T-cell (primary cell): ENCODE data around the gene SVEP1. TPM values are rescaled to one million over a fixed set of nuclear protein-coding genes. Genes with fewer than 3 reads are reported as not detected.

ENCODE experiments used
- ATAC-seq, 4 experiments: fragments of 200-7000 bp in 3 of 4; fragments of 150-1000 bp in 1 of 4; cut with Tn5 transposase; replicated peaks in 1 of 4; 1 replicate in 3 of 4; 2 replicates in 1 of 4; pipeline ENCODE4 v1.10.0; 2021; ENCODE audit warnings: moderate library complexity in 3 of 4, mild to moderate bottlenecking in 2 of 4, moderate number of reproducible peaks in 1 of 4
- CTCF ChIA-PET, 2 donors: fragments of 300-600 bp; sonication (Branson Sonifier 250); formaldehyde crosslinking; loops; one replicate each; lab custom pipeline; 2022; ENCODE audit warnings: antibody characterized with exemption in 2 of 2; lab: Charles Lee
- POLR2A ChIA-PET, 2 donors: fragments of 300-600 bp; sonication (Branson Sonifier 250); formaldehyde crosslinking; loops; one replicate each; lab custom pipeline; 2022; ENCODE audit warnings: antibody characterized with exemption in 2 of 2; lab: Charles Lee
- DNase-seq, 35 experiments: peaks; one replicate each; pipeline versions ENCODE4 v3.0.0 to v3.0.0-alpha.2; 2013 to 2023
- H3K27ac ChIP-seq: one replicate; pipeline ENCODE4 v1.5.1; 2013; ENCODE audit warnings: low read length
- H3K27me3 ChIP-seq, 2 experiments: replicated peaks in 1 of 2; 1 replicate in 1 of 2; 2 replicates in 1 of 2; pipeline versions ENCODE4 v1.6.1 to v1.7.0; 2013; ENCODE audit warnings: low read length in 1 of 2, mixed read lengths in 1 of 2; ENCODE audit not compliant: control insufficient read depth in 2 of 2, insufficient read depth in 2 of 2; ENCODE audit errors: extremely low read depth in 1 of 2
- H3K36me3 ChIP-seq, 2 donors: 1 replicate in 1 of 2; 2 replicates in 1 of 2; pipeline versions ENCODE4 v1.6.1 to v1.7.0; 2013; ENCODE audit warnings: low read length in 1 of 2; ENCODE audit not compliant: control insufficient read depth in 2 of 2, insufficient read depth in 1 of 2; ENCODE audit errors: extremely low read depth in 1 of 2
- H3K4me1 ChIP-seq, 2 experiments: 1 replicate in 1 of 2; 2 replicates in 1 of 2; pipeline versions ENCODE4 v1.6.1 to v1.7.0; 2013; ENCODE audit warnings: low read length in 2 of 2, mixed read lengths in 1 of 2; ENCODE audit not compliant: insufficient read depth in 2 of 2, control insufficient read depth in 1 of 2; ENCODE audit errors: extremely low read depth in 1 of 2
- H3K4me3 ChIP-seq, 2 donors: 1 replicate in 1 of 2; 2 replicates in 1 of 2; pipeline versions ENCODE4 v1.5.1 to v1.7.0; 2013; ENCODE audit warnings: mild to moderate bottlenecking in 2 of 2, low read length in 1 of 2, moderate library complexity in 1 of 2; ENCODE audit not compliant: control insufficient read depth in 1 of 2; ENCODE audit errors: extremely low read depth in 1 of 2
- H3K9me3 ChIP-seq: 2 replicates; pipeline ENCODE4 v1.7.0; 2013
- H3K27ac Mint-ChIP-seq, 2 donors: one replicate each; pipeline ENCODE4 v1.8.0; 2020 to 2021; ENCODE audit warnings: mild to moderate bottlenecking in 2 of 2, mixed read lengths in 2 of 2
- H3K27me3 Mint-ChIP-seq, 2 donors: one replicate each; pipeline ENCODE4 v1.8.0; 2021 to 2022; ENCODE audit warnings: mixed read lengths in 2 of 2
- H3K36me3 Mint-ChIP-seq: one replicate; pipeline ENCODE4 v1.8.0; 2021; ENCODE audit warnings: mixed read lengths
- H3K4me1 Mint-ChIP-seq, 3 donors: one replicate each; pipeline ENCODE4 v1.8.0; 2020 to 2022; ENCODE audit warnings: mixed read lengths in 3 of 3, mild to moderate bottlenecking in 1 of 3
- H3K4me3 Mint-ChIP-seq, 3 donors: one replicate each; pipeline ENCODE4 v1.8.0; 2020 to 2022; ENCODE audit warnings: mild to moderate bottlenecking in 3 of 3, mixed read lengths in 3 of 3, moderate library complexity in 3 of 3
- H3K9me3 Mint-ChIP-seq, 3 donors: one replicate each; pipeline ENCODE4 v1.8.0; 2020 to 2022; ENCODE audit warnings: mixed read lengths in 3 of 3
- WGBS: methylation state at CpG from one replicate; pipeline ENCODE4 v1.1.5; 2013; ENCODE audit warnings: missing lambda C conversion rate; ENCODE audit not compliant: insufficient coverage; 5-methylcytosine and 5-hydroxymethylcytosine counted together
- total RNA-seq, 35 experiments: library from RNA in 6 of 35; stranded (reverse) in 6 of 35; fragments of 120-200 nt in 1 of 35; gene quantifications; one replicate each; pipeline versions ENCODE4 v1.2.1 to v1.2.4 and lab custom pipeline; 2013 to 2026

SVEP1 gene
- total RNA-seq, 5 donors from 2014 or later (not counting 1 experiment from before 2014, with no cell fraction given), result 0.03 to 0.12 (median 0.10) TPM; not detected in 2

- Mint-ChIP-seq H3K27me3 (peaks cover 7 to 10% of the 10 kb centered on the region in 2 donors), H3K9me3 (no peaks in the 10 kb centered on the region), H3K36me3 (no peaks in the 10 kb centered on the region), H3K4me1 (peaks cover 0 to 2% (median 0%) of the 10 kb centered on the region in 3 donors), H3K4me3 (no peak overlapping the region), H3K27ac (no peak overlapping the region)
- DNase-seq (no peak), ATAC-seq (no peak)
- H3K36me3 ChIP-seq, result no peaks in the 10 kb centered on the region
- H3K27me3 ChIP-seq, result peaks cover 0 to 3% of the 10 kb centered on the region in 2 experiments
- ChIA-PET CTCF (no interaction called here), POLR2A (no interaction called here)
- H3K27ac ChIP-seq, result no peak overlapping the region
- H3K4me3 ChIP-seq, result no peak overlapping the region
- H3K9me3 ChIP-seq, result no peaks in the 10 kb centered on the region
- WGBS, result no CpG with 5 or more reads among the region's 1 CpG
- no peaks in the 10 kb centered on the region for H3K4me1 ChIP-seq
Observed at GRCh38 chr9:110338143-110338542, 241.4 kb downstream of the SVEP1 start.

- Mint-ChIP-seq H3K36me3 (no peaks in the 10 kb centered on the region), H3K9me3 (no peaks in the 10 kb centered on the region), H3K27ac (no peak within 1 kb of the TSS), H3K4me1 (peaks cover 0 to 2% (median 0%) of the 10 kb centered on the region in 3 donors), H3K27me3 (peaks cover 7 to 10% of the 10 kb centered on the region in 2 donors), H3K4me3 (no peak within 1 kb of the TSS)
- no peak within 1 kb of the TSS for H3K27ac ChIP-seq
- ATAC-seq, result no peak
- no peaks in the 10 kb centered on the region for H3K9me3 ChIP-seq
- ChIA-PET POLR2A (no interaction called here), CTCF (no interaction called here)
- peaks cover 0 to under 1% of the 10 kb centered on the region in 2 experiments for H3K27me3 ChIP-seq
- H3K4me3 ChIP-seq, result no peak within 1 kb of the TSS
- H3K36me3 ChIP-seq, result no peaks in the 10 kb centered on the region
- no peaks in the 10 kb centered on the region for H3K4me1 ChIP-seq
- WGBS, result no CpG with 5 or more reads among the region's 1 CpG
- no peak for DNase-seq
Observed at GRCh38 chr9:110337727-110338126, 241.8 kb downstream of the SVEP1 start, which contains the start of gene TXNDC8. Gene TXNDC8, minus strand, starts transcription at chr9:110337863.

- Mint-ChIP-seq H3K36me3 (no peaks in the 10 kb centered on the region), H3K27me3 (peaks cover 7 to 8% of the 10 kb centered on the region in 2 donors), H3K4me1 (peaks cover 0 to 2% (median 0%) of the 10 kb centered on the region in 3 donors), H3K9me3 (no peaks in the 10 kb centered on the region), H3K4me3 (no peak overlapping the region), H3K27ac (no peak overlapping the region)
- ATAC-seq (no peak), DNase-seq (no peak)
- Histone ChIP-seq H3K4me3 (no peak overlapping the region), H3K36me3 (no peaks in the 10 kb centered on the region), H3K9me3 (no peaks in the 10 kb centered on the region), H3K4me1 (no peaks in the 10 kb centered on the region), H3K27ac (no peak overlapping the region), H3K27me3 (no peaks in the 10 kb centered on the region)
- ChIA-PET POLR2A (no interaction called here), CTCF (no interaction called here)
- WGBS, result no CpG with 5 or more reads among the region's 1 CpG
Observed at GRCh38 chr9:110336363-110336762, 243.2 kb downstream of the SVEP1 start.

- no peaks in the 10 kb centered on the region for H3K9me3 Mint-ChIP-seq
- H3K27me3 Mint-ChIP-seq, result peaks cover 5 to 6% of the 10 kb centered on the region in 2 donors
- ChIA-PET CTCF (interaction anchor here in 1 of 2 donors (0.6 kb wide), 1 partner anchor 1115 kb away, joined by 3 read pairs; no protein-coding TSS in a partner anchor), POLR2A (no interaction called here)
- H3K27ac Mint-ChIP-seq, result no peak overlapping the region
- H3K4me3 ChIP-seq, result no peak overlapping the region
- no peaks in the 10 kb centered on the region for H3K36me3 ChIP-seq
- H3K9me3 ChIP-seq, result no peaks in the 10 kb centered on the region
- no peaks in the 10 kb centered on the region for H3K4me1 ChIP-seq
- H3K36me3 Mint-ChIP-seq, result no peaks in the 10 kb centered on the region
- peaks cover 0 to 2% (median 0%) of the 10 kb centered on the region in 3 donors for H3K4me1 Mint-ChIP-seq
- H3K27ac ChIP-seq, result no peak overlapping the region
- ATAC-seq, result no peak
- DNase-seq, result no peak
- H3K27me3 ChIP-seq, result no peaks in the 10 kb centered on the region
- H3K4me3 Mint-ChIP-seq, result no peak overlapping the region
Observed at GRCh38 chr9:110334871-110335270, 244.7 kb downstream of the SVEP1 start.

GRCh38 chr9:110334183-110334582 lies 245.4 kb downstream of the SVEP1 start:
- DNase-seq (no peak), ATAC-seq (no peak)
- ChIA-PET POLR2A (interaction anchor here in 1 of 2 donors (0.6 kb wide), 1 partner anchor 57 kb away, joined by 4 read pairs; no protein-coding TSS in a partner anchor), CTCF (no interaction called here)
- H3K4me3 Mint-ChIP-seq, result no peak overlapping the region
- peaks cover 0 to 2% (median 0%) of the 10 kb centered on the region in 3 donors for H3K4me1 Mint-ChIP-seq
- no peak overlapping the region for H3K27ac ChIP-seq
- H3K36me3 ChIP-seq, result no peaks in the 10 kb centered on the region
- peaks cover 5 to 6% of the 10 kb centered on the region in 2 donors for H3K27me3 Mint-ChIP-seq
- no peak overlapping the region for H3K4me3 ChIP-seq
- no peak overlapping the region for H3K27ac Mint-ChIP-seq
- no peaks in the 10 kb centered on the region for H3K36me3 Mint-ChIP-seq
- no peaks in the 10 kb centered on the region for H3K27me3 ChIP-seq
- no peaks in the 10 kb centered on the region for H3K4me1 ChIP-seq
- no peaks in the 10 kb centered on the region for H3K9me3 Mint-ChIP-seq
- no peaks in the 10 kb centered on the region for H3K9me3 ChIP-seq
- WGBS, result no CpG with 5 or more reads among the region's 4 CpGs

- peaks cover 0 to 2% (median 0%) of the 10 kb centered on the region in 3 donors for H3K4me1 Mint-ChIP-seq
- DNase-seq (no peak), ATAC-seq (no peak)
- no CpG with 5 or more reads among the region's 3 CpGs for WGBS
- no peak overlapping the region for H3K27ac Mint-ChIP-seq
- peaks cover 5 to 6% of the 10 kb centered on the region in 2 donors for H3K27me3 Mint-ChIP-seq
- Histone ChIP-seq H3K27ac (no peak overlapping the region), H3K36me3 (no peaks in the 10 kb centered on the region), H3K27me3 (no peaks in the 10 kb centered on the region), H3K9me3 (no peaks in the 10 kb centered on the region), H3K4me3 (no peak overlapping the region), H3K4me1 (no peaks in the 10 kb centered on the region)
- no peak overlapping the region for H3K4me3 Mint-ChIP-seq
- no peaks in the 10 kb centered on the region for H3K9me3 Mint-ChIP-seq
- ChIA-PET POLR2A (no interaction called here), CTCF (no interaction called here)
- H3K36me3 Mint-ChIP-seq, result no peaks in the 10 kb centered on the region
Observed at GRCh38 chr9:110332766-110333165, 246.8 kb downstream of the SVEP1 start.
